Activated naive CD8-positive, alpha-beta T cell treated with anti-CD3 and anti-CD28 coated beads, Interleukin-2, amount 10 ng/mL, durations not matched to agents 7 days and 5 days (primary cell): ENCODE data around the gene ZNF474. TPM values are rescaled to one million over a fixed set of nuclear protein-coding genes. Genes with fewer than 3 reads are reported as not detected.

Experiments used
- ATAC-seq: fragments of 150-1000 bp; cut with Tn5 transposase; one replicate; pipeline ENCODE4 v1.10.0; 2021; ENCODE audit warnings: low read depth, moderate library complexity
- POLR2A ChIA-PET: fragments of 350-600 bp; sonication (Branson Sonifier 250); formaldehyde crosslinking; loops from one replicate; lab custom pipeline; 2021; ENCODE audit warnings: antibody characterized with exemption; lab: Charles Lee
- DNase-seq: peaks from one replicate; pipeline ENCODE4 v3.0.0; 2021
- H3K27ac Mint-ChIP-seq: one replicate; pipeline ENCODE4 v1.8.0; 2022; ENCODE audit warnings: mild to moderate bottlenecking, mixed read lengths
- H3K27me3 Mint-ChIP-seq: one replicate; pipeline ENCODE4 v1.8.0; 2022; ENCODE audit warnings: mild to moderate bottlenecking, moderate library complexity, mixed read lengths
- H3K36me3 Mint-ChIP-seq: one replicate; pipeline ENCODE4 v1.8.0; 2021; ENCODE audit warnings: mild to moderate bottlenecking, mixed read lengths
- H3K4me1 Mint-ChIP-seq: one replicate; pipeline ENCODE4 v1.8.0; 2021; ENCODE audit warnings: mixed read lengths
- H3K4me3 Mint-ChIP-seq: one replicate; pipeline ENCODE4 v1.8.0; 2022; ENCODE audit warnings: mild to moderate bottlenecking, moderate library complexity, mixed read lengths
- H3K9me3 Mint-ChIP-seq: one replicate; pipeline ENCODE4 v1.8.0; 2021; ENCODE audit warnings: mixed read lengths
- total RNA-seq, 2 experiments: library from RNA; stranded (reverse); gene quantifications; one replicate each; pipeline ENCODE4 v1.2.3, GENCODE V29; 2021

The ZNF474 gene
- total RNA-seq, 2 experiments from 2014 or later, result 0.30 TPM; not detected in 1

DNA sequence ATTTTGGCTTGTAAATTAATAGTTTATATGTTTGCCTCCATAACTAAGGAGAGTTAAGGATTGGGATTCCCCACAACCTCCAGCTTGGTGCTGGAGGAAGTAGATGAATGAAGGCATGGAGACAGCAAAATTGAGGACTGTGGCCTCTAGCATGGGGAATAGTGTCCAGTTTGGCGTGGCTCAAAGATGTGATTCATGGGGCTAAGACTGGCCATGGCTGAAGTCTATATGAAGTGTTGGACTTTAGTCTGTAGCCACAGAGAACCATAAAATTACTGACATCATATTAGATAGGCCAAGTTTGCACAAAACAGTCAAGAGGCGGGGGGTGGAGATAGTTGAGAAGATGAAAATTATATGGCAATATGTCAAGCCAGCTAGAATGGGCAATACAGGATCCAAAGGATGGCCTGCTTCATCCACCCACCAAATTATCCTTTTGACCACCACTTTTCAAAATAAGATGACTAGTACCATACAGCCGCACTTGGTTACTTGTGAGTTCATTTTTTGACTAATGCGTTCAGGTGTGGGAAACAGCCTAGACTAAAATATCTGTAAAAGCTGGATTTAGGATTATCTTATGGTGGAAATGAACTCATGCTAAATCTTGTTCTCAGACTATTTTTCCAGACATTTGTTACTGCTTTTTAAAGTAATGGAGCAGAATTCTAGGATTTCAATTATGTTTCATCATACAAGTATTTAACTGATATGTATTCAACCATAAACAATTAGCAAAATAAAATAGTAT is 40.2 kb downstream of the ZNF474 start:
- H3K9me3 Mint-ChIP-seq, result no peaks in the 10 kb centered on the region
- no peak for ATAC-seq
- POLR2A ChIA-PET, result no interaction called here
- no peaks in the 10 kb centered on the region for H3K36me3 Mint-ChIP-seq
- H3K27me3 Mint-ChIP-seq, result peaks cover 2% of the 10 kb centered on the region
- no peak overlapping the region for H3K27ac Mint-ChIP-seq
- no peak overlapping the region for H3K4me3 Mint-ChIP-seq
- H3K4me1 Mint-ChIP-seq, result no peaks in the 10 kb centered on the region
- DNase-seq, result no peak

DNA sequence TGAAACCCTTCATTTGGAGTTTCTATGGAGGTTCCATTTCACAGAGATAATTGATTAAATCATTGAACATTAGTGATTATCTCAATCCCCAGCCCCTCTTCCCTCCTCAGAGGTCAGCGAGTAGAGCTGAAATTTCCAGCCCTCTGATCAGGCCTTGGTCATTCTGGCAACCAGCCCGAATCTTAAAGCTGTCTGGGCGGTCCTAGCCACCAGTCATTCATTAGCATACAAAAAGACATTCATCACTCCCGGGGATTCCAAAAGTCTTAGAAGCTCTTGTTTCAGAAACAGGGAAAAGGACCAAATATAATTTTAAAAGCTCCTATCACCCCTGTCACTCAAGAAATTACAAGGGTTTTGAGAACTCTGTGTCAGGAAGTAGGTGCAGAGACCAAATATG is 41.3 kb downstream of the ZNF474 start:
- H3K36me3 Mint-ChIP-seq, result no peaks in the 10 kb centered on the region
- H3K27ac Mint-ChIP-seq, result no peak overlapping the region
- no peak overlapping the region for H3K4me3 Mint-ChIP-seq
- DNase-seq (no peak), ATAC-seq (no peak)
- peaks cover 2% of the 10 kb centered on the region for H3K27me3 Mint-ChIP-seq
- no peaks in the 10 kb centered on the region for H3K9me3 Mint-ChIP-seq
- POLR2A ChIA-PET, result no interaction called here
- H3K4me1 Mint-ChIP-seq, result no peaks in the 10 kb centered on the region

GRCh38 chr5:122172207-122172606 is 42.9 kb downstream of the ZNF474 start:
- Mint-ChIP-seq H3K27ac (no peak overlapping the region), H3K27me3 (peaks cover 2% of the 10 kb centered on the region), H3K4me3 (no peak overlapping the region), H3K9me3 (no peaks in the 10 kb centered on the region), H3K36me3 (no peaks in the 10 kb centered on the region), H3K4me1 (no peaks in the 10 kb centered on the region)
- ATAC-seq, result no peak
- POLR2A ChIA-PET, result no interaction called here
- no peak for DNase-seq

- Mint-ChIP-seq H3K36me3 (no peaks in the 10 kb centered on the region), H3K27me3 (peaks cover 2% of the 10 kb centered on the region), H3K4me3 (no peak overlapping the region), H3K9me3 (no peaks in the 10 kb centered on the region), H3K27ac (no peak overlapping the region), H3K4me1 (no peaks in the 10 kb centered on the region)
- POLR2A ChIA-PET, result no interaction called here
- DNase-seq, result no peak
- ATAC-seq, result no peak
Observed at GRCh38 chr5:122173474-122174415, 44.4 kb downstream of the ZNF474 start.

- POLR2A ChIA-PET, result no interaction called here
- Mint-ChIP-seq H3K27me3 (peaks cover 2% of the 10 kb centered on the region), H3K9me3 (no peaks in the 10 kb centered on the region), H3K4me1 (no peaks in the 10 kb centered on the region), H3K36me3 (no peaks in the 10 kb centered on the region), H3K4me3 (no peak overlapping the region), H3K27ac (no peak overlapping the region)
- ATAC-seq, result no peak
- DNase-seq, result no peak
Observed at GRCh38 chr5:122175091-122175490, 45.7 kb downstream of the ZNF474 start.

- DNase-seq (no peak), ATAC-seq (no peak)
- H3K36me3 Mint-ChIP-seq, result no peaks in the 10 kb centered on the region
- POLR2A ChIA-PET, result no interaction called here
- no peaks in the 10 kb centered on the region for H3K9me3 Mint-ChIP-seq
- no peak overlapping the region for H3K4me3 Mint-ChIP-seq
- H3K27ac Mint-ChIP-seq, result no peak overlapping the region
- H3K4me1 Mint-ChIP-seq, result no peaks in the 10 kb centered on the region
- peaks cover 2% of the 10 kb centered on the region for H3K27me3 Mint-ChIP-seq
Observed at GRCh38 chr5:122175852-122176251, 46.5 kb downstream of the ZNF474 start.

DNA sequence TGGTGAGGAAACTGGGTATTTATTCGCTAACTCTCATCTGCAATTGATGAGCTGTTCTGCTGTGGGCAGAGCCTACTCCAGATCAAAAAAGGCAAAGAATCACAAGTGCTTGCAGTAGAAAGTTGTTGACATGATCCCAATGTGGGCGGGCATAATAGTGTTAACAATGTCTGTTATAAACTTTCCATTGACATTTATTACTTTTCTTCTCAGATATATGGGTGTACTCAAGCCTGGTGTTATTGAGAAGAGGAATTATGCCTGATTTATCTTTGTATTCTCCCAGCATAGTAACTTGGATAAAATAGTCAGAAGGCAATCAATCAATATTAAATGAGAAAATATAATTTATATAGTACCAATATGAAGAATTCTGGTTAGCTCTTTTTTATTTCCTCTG is 47.8 kb downstream of the ZNF474 start:
- ATAC-seq, result no peak
- Mint-ChIP-seq H3K27me3 (no peaks in the 10 kb centered on the region), H3K4me3 (no peak overlapping the region), H3K4me1 (no peaks in the 10 kb centered on the region), H3K36me3 (no peaks in the 10 kb centered on the region), H3K27ac (no peak overlapping the region), H3K9me3 (no peaks in the 10 kb centered on the region)
- POLR2A ChIA-PET, result no interaction called here
- no peak for DNase-seq

GRCh38 chr5:122179701-122180100 is 50.4 kb downstream of the ZNF474 start:
- Mint-ChIP-seq H3K27me3 (peaks cover 3% of the 10 kb centered on the region), H3K4me1 (no peaks in the 10 kb centered on the region), H3K27ac (no peak overlapping the region), H3K36me3 (no peaks in the 10 kb centered on the region), H3K9me3 (no peaks in the 10 kb centered on the region), H3K4me3 (no peak overlapping the region)
- POLR2A ChIA-PET, result no interaction called here
- DNase-seq (no peak), ATAC-seq (no peak)

DNA sequence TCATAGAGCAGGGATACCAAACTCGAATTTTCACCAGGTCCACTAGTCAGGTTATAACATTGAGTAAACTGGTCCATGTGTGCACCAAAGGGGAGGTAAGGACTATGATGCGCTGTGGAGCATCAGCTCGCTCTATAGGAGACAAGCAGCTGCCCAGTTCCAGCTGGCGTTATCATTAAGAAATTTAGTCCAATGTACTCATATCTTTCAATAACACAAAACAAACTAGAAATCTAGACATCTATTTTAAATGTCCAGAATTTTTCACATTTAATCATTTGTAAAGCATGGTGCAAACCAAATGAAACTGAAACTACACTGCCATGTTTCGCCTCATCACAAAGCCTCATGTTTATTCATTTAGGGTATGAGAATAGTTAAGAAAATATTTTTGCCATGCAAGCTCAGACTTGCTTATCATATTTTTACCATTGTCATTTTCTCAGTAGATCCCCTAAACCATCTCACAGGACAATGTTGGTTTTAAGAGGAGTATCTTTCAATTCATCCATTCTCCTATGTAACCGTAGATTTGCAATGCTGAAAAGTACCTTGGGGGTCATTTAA is 50.9 kb downstream of the ZNF474 start:
- no peak for ATAC-seq
- DNase-seq, result no peak
- Mint-ChIP-seq H3K4me1 (no peaks in the 10 kb centered on the region), H3K27me3 (peaks cover 3% of the 10 kb centered on the region), H3K4me3 (no peak overlapping the region), H3K9me3 (no peaks in the 10 kb centered on the region), H3K36me3 (no peaks in the 10 kb centered on the region), H3K27ac (no peak overlapping the region)
- POLR2A ChIA-PET, result no interaction called here

- H3K27ac Mint-ChIP-seq, result no peak overlapping the region
- no peak overlapping the region for H3K4me3 Mint-ChIP-seq
Observed at GRCh38 chr5:122180863-122181548, 51.7 kb downstream of the ZNF474 start.

GRCh38 chr5:122181863-122182262 is 52.5 kb downstream of the ZNF474 start:
- Mint-ChIP-seq H3K4me3 (no peak overlapping the region), H3K27me3 (peaks cover 5% of the 10 kb centered on the region), H3K9me3 (no peaks in the 10 kb centered on the region), H3K27ac (no peak overlapping the region), H3K4me1 (no peaks in the 10 kb centered on the region), H3K36me3 (no peaks in the 10 kb centered on the region)
- ATAC-seq (no peak), DNase-seq (no peak)
- POLR2A ChIA-PET, result no interaction called here

More at GRCh38 chr5:122180863-122181548, 51.7 kb downstream of the ZNF474 start:
- peaks cover 3% of the 10 kb centered on the region for H3K27me3 Mint-ChIP-seq
- no peaks in the 10 kb centered on the region for H3K9me3 Mint-ChIP-seq
- H3K4me1 Mint-ChIP-seq, result no peaks in the 10 kb centered on the region
- H3K36me3 Mint-ChIP-seq, result no peaks in the 10 kb centered on the region
- POLR2A ChIA-PET, result no interaction called here
- DNase-seq (no peak), ATAC-seq (no peak)

DNA sequence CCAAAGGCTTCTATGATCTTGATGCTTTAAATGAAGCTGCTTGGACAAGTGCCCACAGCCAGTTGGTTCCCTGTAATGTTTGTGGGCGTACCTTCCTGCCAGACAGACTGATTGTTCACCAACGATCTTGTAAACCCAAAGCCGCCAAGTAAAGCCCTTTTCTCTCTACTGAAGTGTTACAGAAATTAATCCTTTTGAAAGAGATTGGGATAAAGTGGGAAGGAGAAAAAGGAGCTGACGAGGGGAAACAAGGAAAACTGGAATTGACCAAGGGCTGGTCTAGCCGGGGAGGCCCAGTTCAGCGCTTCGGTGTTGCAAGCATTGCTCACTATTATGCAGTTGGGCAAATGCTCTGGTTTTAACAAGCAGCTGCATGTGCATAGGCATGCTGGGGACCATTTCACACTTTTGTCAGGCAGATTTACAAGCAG is 53.2 kb downstream of the ZNF474 start:
- no peak overlapping the region for H3K4me3 Mint-ChIP-seq
- ATAC-seq, result no peak
- H3K27me3 Mint-ChIP-seq, result peaks cover 5% of the 10 kb centered on the region
- POLR2A ChIA-PET, result no interaction called here
- no peak for DNase-seq
- H3K36me3 Mint-ChIP-seq, result no peaks in the 10 kb centered on the region
- H3K27ac Mint-ChIP-seq, result no peak overlapping the region
- H3K9me3 Mint-ChIP-seq, result no peaks in the 10 kb centered on the region
- H3K4me1 Mint-ChIP-seq, result no peaks in the 10 kb centered on the region

- Mint-ChIP-seq H3K27me3 (peaks cover 5% of the 10 kb centered on the region), H3K4me1 (no peaks in the 10 kb centered on the region), H3K9me3 (no peaks in the 10 kb centered on the region)
Observed at GRCh38 chr5:122183098-122183787, 53.9 kb downstream of the ZNF474 start.

More at GRCh38 chr5:122183098-122183787, 53.9 kb downstream of the ZNF474 start:
- DNase-seq (no peak), ATAC-seq (no peak)
- H3K27ac Mint-ChIP-seq, result no peak overlapping the region
- no peak overlapping the region for H3K4me3 Mint-ChIP-seq
- POLR2A ChIA-PET, result no interaction called here
- H3K36me3 Mint-ChIP-seq, result no peaks in the 10 kb centered on the region
